K562 (cell line): ENCODE data around the gene HEPACAM2. TPM values are rescaled to one million over a fixed set of nuclear protein-coding genes. Genes with fewer than 3 reads are reported as not detected.

Source experiments
- BDP1 ChIP-seq: IDR thresholded peaks from 3 replicates; pipeline ENCODE4 v1.6.1; 2011; ENCODE audit not compliant: insufficient read length, insufficient read depth
- FOXP4 ChIP-seq: sonication (generic); formaldehyde crosslinking; IDR thresholded peaks from 2 replicates; pipeline ENCODE4 v1.8.0; 2022; ENCODE audit warnings: mild to moderate bottlenecking, missing genetic modification reagents, borderline replicate concordance
- NBN ChIP-seq: fragments of 450-650 bp; IDR thresholded peaks from 2 replicates; pipeline ENCODE4 v1.6.1; 2016; ENCODE audit warnings: low read depth, mild to moderate bottlenecking
- NFATC3 ChIP-seq: fragments of 450-650 bp; IDR thresholded peaks from 2 replicates; pipeline ENCODE4 v1.6.1; 2017; ENCODE audit warnings: mild to moderate bottlenecking
- NKRF ChIP-seq: fragments of 450-650 bp; IDR thresholded peaks from 2 replicates; pipeline ENCODE4 v1.6.1; 2016; ENCODE audit warnings: borderline replicate concordance
- STAG1 ChIP-seq: sonication (generic); formaldehyde crosslinking; IDR thresholded peaks from 2 replicates; pipeline ENCODE4 v1.5.0; 2020; ENCODE audit warnings: missing genetic modification reagents, borderline replicate concordance
- ZNF143 ChIP-seq: sonication (generic); formaldehyde crosslinking; IDR thresholded peaks from 2 replicates; pipeline ENCODE4 v1.9.0; 2022; ENCODE audit warnings: mild to moderate bottlenecking, missing genetic modification reagents
- ZNF212 ChIP-seq: fragments of 450-650 bp; formaldehyde crosslinking; IDR thresholded peaks from 2 replicates; pipeline ENCODE4 v1.4.0; 2020; ENCODE audit warnings: mild to moderate bottlenecking
- ZNF518B ChIP-seq: fragments of 250-450 bp; sonication (Bioruptor Pico); IDR thresholded peaks from 2 replicates; pipeline ENCODE4 v1.5.0; 2021; ENCODE audit warnings: mild to moderate bottlenecking, moderate library complexity
- polyA plus RNA-seq, 8 experiments: library from polyadenylated mRNA; depleted of rRNA in 4 of 8; stranded (reverse) in 5 of 8; unstranded in 3 of 8; fragments of >200 nt; fragmentation: Nextera tagmentation in 2 of 8; fragmentation: Illumina TruSeq in 1 of 8; extraction: Ambion mirVana in 2 of 8; extraction: Trizol in 1 of 8; gene quantifications; 2 replicates each; pipeline versions ENCODE4 v1.2.1 to v1.2.3, GENCODE V29; 2011 to 2014; ENCODE audit warnings: inconsistent platforms in 1 of 8, missing spikeins in 1 of 8
- total RNA-seq, 7 experiments: library from RNA; depleted of rRNA in 6 of 7; stranded (reverse); fragments of >200 nt in 6 of 7; fragmentation: Illumina TruSeq in 2 of 7; extraction: Trizol in 2 of 7; gene quantifications; 2 replicates each; pipeline versions ENCODE4 v1.2.1 to v1.2.3, GENCODE V29; 2011 to 2021; ENCODE audit warnings: low replicate concordance in 1 of 7
- TF ChIP-seq, protein P1 (sequence below), 2 experiments: fragments of 150-350 bp in 1 of 2; IDR thresholded peaks; 2 replicates each; pipeline ENCODE4 v1.6.1; 2012 to 2016; ENCODE audit warnings: low read depth in 2 of 2, low read length in 2 of 2, mild to moderate bottlenecking in 1 of 2, moderate library complexity in 1 of 2
- TF ChIP-seq, protein P2 (sequence below), 2 experiments: IDR thresholded peaks in 1 of 2; conservative IDR thresholded peaks in 1 of 2; 2 replicates each; pipeline ENCODE4 v1.6.1; 2016; ENCODE audit warnings: low read depth in 2 of 2, mild to moderate bottlenecking in 1 of 2, missing compliant biosample characterization in 1 of 2, missing genetic modification characterization in 1 of 2, moderate library complexity in 1 of 2

HEPACAM2 gene
- total and polyA plus RNA-seq, 9 of the 15 experiments (the other 6 are each of a cell fraction or from before 2014, with no cell fraction given): 2.0 to 6.5 (median 3.9) TPM

DNA sequence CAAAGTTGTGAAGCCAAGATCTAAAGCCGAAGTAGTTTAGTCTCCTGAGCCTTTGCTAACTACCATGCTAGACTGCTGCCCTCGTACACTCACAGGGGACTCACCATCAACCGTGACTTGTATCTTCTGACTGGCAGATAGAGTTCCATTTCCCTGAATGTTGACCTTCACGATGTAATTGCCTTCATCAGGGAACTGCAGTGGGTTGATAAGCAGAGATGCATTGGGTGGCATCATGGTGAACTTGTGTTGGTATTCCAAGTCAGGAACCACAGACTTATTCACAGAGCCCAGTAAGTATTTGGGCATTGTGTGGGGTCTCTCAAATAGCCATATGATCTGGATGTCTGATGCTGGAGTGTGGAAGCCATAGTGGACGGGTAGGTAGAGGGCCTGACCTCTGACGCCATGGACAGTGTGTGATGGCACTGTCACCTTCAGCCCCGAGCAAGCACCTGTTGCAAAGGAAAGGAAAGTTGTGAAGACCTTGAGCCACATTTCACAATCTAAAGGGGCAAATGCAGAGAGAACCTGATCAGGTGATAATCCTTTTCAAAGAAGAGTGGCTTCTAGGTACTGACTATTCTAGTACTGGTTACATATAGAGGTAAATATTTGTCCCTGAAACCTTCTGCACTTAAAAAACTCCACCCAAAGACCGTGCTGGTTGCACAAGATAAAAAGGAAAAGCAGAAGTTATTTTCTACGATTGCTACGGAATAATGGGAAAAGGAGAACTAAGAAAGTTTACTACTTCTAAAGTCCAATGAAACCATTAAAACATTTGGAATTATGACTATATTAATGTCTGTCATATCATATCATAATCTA lies 7.1 kb downstream of the HEPACAM2 start (continued):
- TF ChIP-seq, protein P1, sequence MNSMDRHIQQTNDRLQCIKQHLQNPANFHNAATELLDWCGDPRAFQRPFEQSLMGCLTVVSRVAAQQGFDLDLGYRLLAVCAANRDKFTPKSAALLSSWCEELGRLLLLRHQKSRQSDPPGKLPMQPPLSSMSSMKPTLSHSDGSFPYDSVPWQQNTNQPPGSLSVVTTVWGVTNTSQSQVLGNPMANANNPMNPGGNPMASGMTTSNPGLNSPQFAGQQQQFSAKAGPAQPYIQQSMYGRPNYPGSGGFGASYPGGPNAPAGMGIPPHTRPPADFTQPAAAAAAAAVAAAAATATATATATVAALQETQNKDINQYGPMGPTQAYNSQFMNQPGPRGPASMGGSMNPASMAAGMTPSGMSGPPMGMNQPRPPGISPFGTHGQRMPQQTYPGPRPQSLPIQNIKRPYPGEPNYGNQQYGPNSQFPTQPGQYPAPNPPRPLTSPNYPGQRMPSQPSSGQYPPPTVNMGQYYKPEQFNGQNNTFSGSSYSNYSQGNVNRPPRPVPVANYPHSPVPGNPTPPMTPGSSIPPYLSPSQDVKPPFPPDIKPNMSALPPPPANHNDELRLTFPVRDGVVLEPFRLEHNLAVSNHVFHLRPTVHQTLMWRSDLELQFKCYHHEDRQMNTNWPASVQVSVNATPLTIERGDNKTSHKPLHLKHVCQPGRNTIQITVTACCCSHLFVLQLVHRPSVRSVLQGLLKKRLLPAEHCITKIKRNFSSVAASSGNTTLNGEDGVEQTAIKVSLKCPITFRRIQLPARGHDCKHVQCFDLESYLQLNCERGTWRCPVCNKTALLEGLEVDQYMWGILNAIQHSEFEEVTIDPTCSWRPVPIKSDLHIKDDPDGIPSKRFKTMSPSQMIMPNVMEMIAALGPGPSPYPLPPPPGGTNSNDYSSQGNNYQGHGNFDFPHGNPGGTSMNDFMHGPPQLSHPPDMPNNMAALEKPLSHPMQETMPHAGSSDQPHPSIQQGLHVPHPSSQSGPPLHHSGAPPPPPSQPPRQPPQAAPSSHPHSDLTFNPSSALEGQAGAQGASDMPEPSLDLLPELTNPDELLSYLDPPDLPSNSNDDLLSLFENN (IDR thresholded peaks at IDR 0.05; ENCODE audit: low read depth in 2 of 2, low read length in 2 of 2): no peak
- no peak for TF ChIP-seq STAG1 (CRISPR knock-in tag)
- TF ChIP-seq ZNF212 (CRISPR knock-in tag): no peak
- TF ChIP-seq NFATC3: no peak
- no peak for TF ChIP-seq FOXP4 (CRISPR knock-in tag)
- no peak for TF ChIP-seq BDP1
- TF ChIP-seq NBN: no peak; the same call in 1 of the 2 replicates
- TF ChIP-seq, protein P2, sequence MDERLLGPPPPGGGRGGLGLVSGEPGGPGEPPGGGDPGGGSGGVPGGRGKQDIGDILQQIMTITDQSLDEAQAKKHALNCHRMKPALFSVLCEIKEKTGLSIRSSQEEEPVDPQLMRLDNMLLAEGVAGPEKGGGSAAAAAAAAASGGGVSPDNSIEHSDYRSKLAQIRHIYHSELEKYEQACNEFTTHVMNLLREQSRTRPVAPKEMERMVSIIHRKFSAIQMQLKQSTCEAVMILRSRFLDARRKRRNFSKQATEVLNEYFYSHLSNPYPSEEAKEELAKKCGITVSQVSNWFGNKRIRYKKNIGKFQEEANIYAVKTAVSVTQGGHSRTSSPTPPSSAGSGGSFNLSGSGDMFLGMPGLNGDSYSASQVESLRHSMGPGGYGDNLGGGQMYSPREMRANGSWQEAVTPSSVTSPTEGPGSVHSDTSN (CRISPR knock-in tag; IDR thresholded peaks at IDR 0.05; ENCODE audit: low read depth): no peak
- TF ChIP-seq, protein P2 (tag; conservative IDR thresholded peaks at IDR 0.05; ENCODE audit: low read depth): no peak
- no peak for TF ChIP-seq NKRF
- no peak for TF ChIP-seq ZNF143 (CRISPR knock-in tag)
- TF ChIP-seq ZNF518B (CRISPR knock-in tag): no peak
